ENCODE results near the gene PCDH10. TPM values are rescaled to one million over a fixed set of nuclear protein-coding genes. Genes with fewer than 3 reads are reported as not detected.

The PCDH10 gene
- total and polyA plus RNA-seq, 10 of the 15 experiments (the other 5 are each of a cell fraction or from before 2014, with no cell fraction given), result under 0.01 to 0.38 (median 0.02) TPM; not detected in 6

DNA sequence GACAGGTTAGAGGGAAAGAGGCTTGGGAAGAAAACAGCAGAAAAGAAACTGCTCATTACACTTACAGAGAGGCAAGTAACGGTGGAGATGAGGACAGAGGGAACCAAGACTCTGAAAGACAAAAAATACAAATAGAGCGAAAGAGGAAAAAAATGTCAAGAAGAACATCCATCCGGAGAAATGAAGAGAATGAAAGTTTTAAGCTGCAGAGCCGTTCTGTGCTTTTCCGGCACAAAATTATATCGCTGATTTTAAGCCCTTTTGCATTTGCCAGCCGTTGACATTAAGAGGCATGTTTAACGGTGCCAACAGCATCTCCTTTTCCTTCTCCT is 236 bp downstream of the PCDH10 start (continued):
- TF ChIP-seq, protein P1, sequence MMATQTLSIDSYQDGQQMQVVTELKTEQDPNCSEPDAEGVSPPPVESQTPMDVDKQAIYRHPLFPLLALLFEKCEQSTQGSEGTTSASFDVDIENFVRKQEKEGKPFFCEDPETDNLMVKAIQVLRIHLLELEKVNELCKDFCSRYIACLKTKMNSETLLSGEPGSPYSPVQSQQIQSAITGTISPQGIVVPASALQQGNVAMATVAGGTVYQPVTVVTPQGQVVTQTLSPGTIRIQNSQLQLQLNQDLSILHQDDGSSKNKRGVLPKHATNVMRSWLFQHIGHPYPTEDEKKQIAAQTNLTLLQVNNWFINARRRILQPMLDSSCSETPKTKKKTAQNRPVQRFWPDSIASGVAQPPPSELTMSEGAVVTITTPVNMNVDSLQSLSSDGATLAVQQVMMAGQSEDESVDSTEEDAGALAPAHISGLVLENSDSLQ (IDR thresholded peaks at IDR 0.05), result no peak; the same call in 1 of the 2 replicates
- no peak for TF ChIP-seq NRF1 (conservative IDR thresholded peaks at IDR 0.05; ENCODE audit: low read depth, low read length)
- TF ChIP-seq POLR2AphosphoS2 (IDR thresholded peaks at IDR 0.05; ENCODE audit: low read depth, low read length), result no peak
- TF ChIP-seq RAD51 (IDR thresholded peaks at IDR 0.05), result no peak
- no peak for TF ChIP-seq CREM (IDR thresholded peaks at IDR 0.05; ENCODE audit: low read depth)

DNA sequence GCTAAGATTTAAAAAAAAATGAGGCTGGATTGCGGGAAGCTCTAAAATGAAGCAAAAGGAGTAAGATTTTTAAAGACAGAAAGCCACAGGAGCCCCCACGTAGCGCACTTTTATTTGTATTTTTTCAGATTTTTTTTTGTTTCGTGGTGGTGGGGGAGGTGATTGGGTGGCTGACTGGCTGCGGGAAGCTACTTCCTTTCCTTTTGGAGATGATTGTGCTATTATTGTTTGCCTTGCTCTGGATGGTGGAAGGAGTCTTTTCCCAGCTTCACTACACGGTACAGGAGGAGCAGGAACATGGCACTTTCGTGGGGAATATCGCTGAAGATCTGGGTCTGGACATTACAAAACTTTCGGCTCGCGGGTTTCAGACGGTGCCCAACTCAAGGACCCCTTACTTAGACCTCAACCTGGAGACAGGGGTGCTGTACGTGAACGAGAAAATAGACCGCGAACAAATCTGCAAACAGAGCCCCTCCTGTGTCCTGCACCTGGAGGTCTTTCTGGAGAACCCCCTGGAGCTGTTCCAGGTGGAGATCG is 908 bp downstream of the PCDH10 start:
- H4K20me1 ChIP-seq (ENCODE audit: control insufficient read depth, insufficient read depth), result no peaks in the 10 kb centered on the region
- ChIA-PET SMC1A (ENCODE audit: uncharacterized antibody, unreplicated experiment) (no interaction called here), CTCF (no interaction called here), POLR2A (no interaction called here), RAD21 (ENCODE audit: unreplicated experiment) (no interaction called here)
- in situ Hi-C loops (cut with MboI), result loop anchor here (25.0 kb wide), 1 partner anchor 1787 kb away; no protein-coding TSS in a partner anchor
- no peaks in the 10 kb centered on the region for H3K4me1 ChIP-seq (ENCODE audit: control insufficient read depth, insufficient read depth, low read length)
- intact Hi-C loops (cut with micrococcal nuclease; ENCODE audit: unreplicated experiment), result loop anchor here (5.0 kb wide), 2 partner anchors 332 to 1757 kb away; no protein-coding TSS in a partner anchor
- H2AFZ ChIP-seq (ENCODE audit: control insufficient read depth, low read depth, low read length), result no peak overlapping the region
- no peak overlapping the region for H3K4me3 ChIP-seq
- no TSS peak for BruUV-seq (replicated peaks)
- no peaks in the 10 kb centered on the region for H3K36me3 ChIP-seq (ENCODE audit: control insufficient read depth in 2 of 2, insufficient read depth in 2 of 2, low read length in 1 of 2)
- H3K9ac ChIP-seq (ENCODE audit: control insufficient read depth, insufficient read depth, low read length), result no peak overlapping the region
- no peaks in the 10 kb centered on the region; the same call in 1 of the 3 replicates for H3K9me3 ChIP-seq (replicated peaks; ENCODE audit: control insufficient read depth, insufficient read depth, low read length)
- no peaks in the 10 kb centered on the region for H3K79me2 ChIP-seq (ENCODE audit: control insufficient read depth, insufficient read depth, low read length)
- FAIRE-seq, result no peak
- WGBS (ENCODE audit: insufficient coverage, insufficient replicate concordance, low lambda C conversion rate, missing lambda C conversion rate), result 39% methylated on average over 13 of the region's 17 CpGs
- H3K27me3 ChIP-seq (replicated peaks in 1 of 2; ENCODE audit: control insufficient read depth in 2 of 2, insufficient read depth in 2 of 2, low read length in 1 of 2), result peaks cover 9 to 18% of the 10 kb centered on the region in 2 experiments
- H3K4me2 ChIP-seq (ENCODE audit: control insufficient read depth, insufficient read depth), result no peak overlapping the region
- DNase-seq (ENCODE audit: low read depth, low spot score), result no peak
- H3K27ac ChIP-seq (ENCODE audit: control insufficient read depth, insufficient read depth), result no peak overlapping the region
- no peak for ATAC-seq
- TF ChIP-seq ZNF217 (IDR thresholded peaks at IDR 0.05) (no peak), EGR1 (IDR thresholded peaks at IDR 0.05; ENCODE audit: borderline replicate concordance in 1 of 2, low read depth in 2 of 2, low read length in 2 of 2) (no peak), NR2C1 (IDR thresholded peaks at IDR 0.05) (no peak), MYC (IDR thresholded peaks at IDR 0.05; ENCODE audit: insufficient read depth, insufficient read length, insufficient replicate concordance, low read length, severe bottlenecking) (no peak), ZNF24 (IDR thresholded peaks at IDR 0.05) (no peak), GABPA (IDR thresholded peaks at IDR 0.05; ENCODE audit: low read depth) (no peak), CBX3 (IDR thresholded peaks at IDR 0.05; ENCODE audit: borderline replicate concordance, low read depth) (no peak), KAT2A (conservative IDR thresholded peaks at IDR 0.05; ENCODE audit: control insufficient read depth, low read depth, low read length) (no peak), RUNX3 (IDR thresholded peaks at IDR 0.05; ENCODE audit: low read length) (no peak)
- TF ChIP-seq, protein P2, sequence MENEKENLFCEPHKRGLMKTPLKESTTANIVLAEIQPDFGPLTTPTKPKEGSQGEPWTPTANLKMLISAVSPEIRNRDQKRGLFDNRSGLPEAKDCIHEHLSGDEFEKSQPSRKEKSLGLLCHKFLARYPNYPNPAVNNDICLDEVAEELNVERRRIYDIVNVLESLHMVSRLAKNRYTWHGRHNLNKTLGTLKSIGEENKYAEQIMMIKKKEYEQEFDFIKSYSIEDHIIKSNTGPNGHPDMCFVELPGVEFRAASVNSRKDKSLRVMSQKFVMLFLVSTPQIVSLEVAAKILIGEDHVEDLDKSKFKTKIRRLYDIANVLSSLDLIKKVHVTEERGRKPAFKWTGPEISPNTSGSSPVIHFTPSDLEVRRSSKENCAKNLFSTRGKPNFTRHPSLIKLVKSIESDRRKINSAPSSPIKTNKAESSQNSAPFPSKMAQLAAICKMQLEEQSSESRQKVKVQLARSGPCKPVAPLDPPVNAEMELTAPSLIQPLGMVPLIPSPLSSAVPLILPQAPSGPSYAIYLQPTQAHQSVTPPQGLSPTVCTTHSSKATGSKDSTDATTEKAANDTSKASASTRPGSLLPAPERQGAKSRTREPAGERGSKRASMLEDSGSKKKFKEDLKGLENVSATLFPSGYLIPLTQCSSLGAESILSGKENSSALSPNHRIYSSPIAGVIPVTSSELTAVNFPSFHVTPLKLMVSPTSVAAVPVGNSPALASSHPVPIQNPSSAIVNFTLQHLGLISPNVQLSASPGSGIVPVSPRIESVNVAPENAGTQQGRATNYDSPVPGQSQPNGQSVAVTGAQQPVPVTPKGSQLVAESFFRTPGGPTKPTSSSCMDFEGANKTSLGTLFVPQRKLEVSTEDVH (IDR thresholded peaks at IDR 0.05; ENCODE audit: low read depth, partially characterized antibody), result no peak
- TF ChIP-seq, protein P3, sequence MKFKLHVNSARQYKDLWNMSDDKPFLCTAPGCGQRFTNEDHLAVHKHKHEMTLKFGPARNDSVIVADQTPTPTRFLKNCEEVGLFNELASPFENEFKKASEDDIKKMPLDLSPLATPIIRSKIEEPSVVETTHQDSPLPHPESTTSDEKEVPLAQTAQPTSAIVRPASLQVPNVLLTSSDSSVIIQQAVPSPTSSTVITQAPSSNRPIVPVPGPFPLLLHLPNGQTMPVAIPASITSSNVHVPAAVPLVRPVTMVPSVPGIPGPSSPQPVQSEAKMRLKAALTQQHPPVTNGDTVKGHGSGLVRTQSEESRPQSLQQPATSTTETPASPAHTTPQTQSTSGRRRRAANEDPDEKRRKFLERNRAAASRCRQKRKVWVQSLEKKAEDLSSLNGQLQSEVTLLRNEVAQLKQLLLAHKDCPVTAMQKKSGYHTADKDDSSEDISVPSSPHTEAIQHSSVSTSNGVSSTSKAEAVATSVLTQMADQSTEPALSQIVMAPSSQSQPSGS (IDR thresholded peaks at IDR 0.05; ENCODE audit: low read length), result no peak
- TF ChIP-seq, protein P4, sequence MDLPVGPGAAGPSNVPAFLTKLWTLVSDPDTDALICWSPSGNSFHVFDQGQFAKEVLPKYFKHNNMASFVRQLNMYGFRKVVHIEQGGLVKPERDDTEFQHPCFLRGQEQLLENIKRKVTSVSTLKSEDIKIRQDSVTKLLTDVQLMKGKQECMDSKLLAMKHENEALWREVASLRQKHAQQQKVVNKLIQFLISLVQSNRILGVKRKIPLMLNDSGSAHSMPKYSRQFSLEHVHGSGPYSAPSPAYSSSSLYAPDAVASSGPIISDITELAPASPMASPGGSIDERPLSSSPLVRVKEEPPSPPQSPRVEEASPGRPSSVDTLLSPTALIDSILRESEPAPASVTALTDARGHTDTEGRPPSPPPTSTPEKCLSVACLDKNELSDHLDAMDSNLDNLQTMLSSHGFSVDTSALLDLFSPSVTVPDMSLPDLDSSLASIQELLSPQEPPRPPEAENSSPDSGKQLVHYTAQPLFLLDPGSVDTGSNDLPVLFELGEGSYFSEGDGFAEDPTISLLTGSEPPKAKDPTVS (IDR thresholded peaks at IDR 0.05; ENCODE audit: low read depth, low read length), result no peak
